Stimulated activated CD8-positive, alpha-beta memory T cell treated with anti-CD3 and anti-CD28 coated beads, Interleukin-4, amount 100 ng/mL, for 24 hours (primary cell): ENCODE results near the gene RDM1.

Experiments
- DNase-seq: peaks from one replicate; pipeline ENCODE4 v3.0.0-alpha.2; 2020; ENCODE audit warnings: low read depth

The RDM1 gene

GRCh38 chr17:35932586-35932985 is 2.0 kb upstream of the RDM1 start:
- no peak for DNase-seq

GRCh38 chr17:35931794-35932425 is 1.3 kb upstream of the RDM1 start:
- DNase-seq, result no peak

GRCh38 chr17:35927714-35928113 is 2.9 kb downstream of the RDM1 start:
- DNase-seq, result no peak

- no peak for DNase-seq
Measured at GRCh38 chr17:35923609-35924114, 6.9 kb downstream of the RDM1 start.

- no peak for DNase-seq
Measured at GRCh38 chr17:35920229-35920628, 10.3 kb downstream of the RDM1 start.

DNA sequence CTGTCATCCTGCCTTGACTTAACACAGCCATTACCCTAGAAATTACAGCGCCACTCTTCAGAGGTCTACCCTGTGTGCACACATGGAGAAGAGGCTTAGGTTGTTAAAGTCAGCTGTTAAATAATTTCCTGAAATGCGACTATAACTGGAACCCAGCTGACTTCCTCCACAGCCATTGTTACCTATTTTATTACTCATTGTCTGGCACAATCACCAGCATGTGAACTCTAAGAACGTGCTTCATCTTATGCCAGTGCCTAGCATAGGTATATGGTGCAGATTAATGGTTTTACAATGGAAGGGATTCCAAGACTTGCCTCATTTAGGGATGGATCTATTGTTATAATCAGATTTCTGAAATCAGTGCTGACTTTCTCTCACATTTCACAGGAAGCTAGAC is 11.9 kb downstream of the RDM1 start:
- DNase-seq, result no peak

DNA sequence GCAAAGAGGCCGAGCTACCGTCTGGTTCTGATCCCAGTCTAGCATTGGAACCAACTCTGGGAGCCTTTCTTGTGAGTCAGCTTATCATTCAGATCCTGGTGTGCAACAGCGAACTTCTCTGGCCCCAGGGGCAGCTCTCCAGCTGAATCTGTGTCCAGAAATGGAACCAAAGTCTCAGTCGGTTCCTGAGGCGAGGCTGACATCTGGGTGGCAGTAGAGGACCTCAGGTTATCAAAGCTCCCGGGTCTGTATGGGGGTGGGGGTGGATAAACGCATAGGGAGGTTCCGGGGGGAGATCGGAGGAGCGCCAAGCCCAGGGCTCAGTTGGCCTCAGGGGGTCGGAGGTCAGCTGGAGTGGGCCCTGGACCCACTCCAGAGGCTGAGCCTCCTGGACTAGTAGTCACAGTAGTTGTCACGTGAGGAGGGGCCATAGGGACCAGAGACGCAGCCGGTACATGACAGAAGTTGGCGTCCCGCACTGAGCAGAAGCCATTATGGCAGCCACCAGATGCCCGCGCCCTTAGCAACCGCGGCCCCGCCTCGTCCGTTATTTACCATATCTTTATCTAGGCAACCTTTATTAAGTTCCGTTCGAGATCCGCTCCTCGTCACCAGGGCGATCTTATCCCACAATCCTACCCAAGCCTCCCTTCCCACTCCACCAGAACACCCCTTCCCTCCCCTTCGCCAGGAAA is 12.9 kb downstream of the RDM1 start:
- no peak for DNase-seq

- DNase-seq, result no peak
Measured at GRCh38 chr17:35915153-35915964, 15.2 kb downstream of the RDM1 start.

DNA sequence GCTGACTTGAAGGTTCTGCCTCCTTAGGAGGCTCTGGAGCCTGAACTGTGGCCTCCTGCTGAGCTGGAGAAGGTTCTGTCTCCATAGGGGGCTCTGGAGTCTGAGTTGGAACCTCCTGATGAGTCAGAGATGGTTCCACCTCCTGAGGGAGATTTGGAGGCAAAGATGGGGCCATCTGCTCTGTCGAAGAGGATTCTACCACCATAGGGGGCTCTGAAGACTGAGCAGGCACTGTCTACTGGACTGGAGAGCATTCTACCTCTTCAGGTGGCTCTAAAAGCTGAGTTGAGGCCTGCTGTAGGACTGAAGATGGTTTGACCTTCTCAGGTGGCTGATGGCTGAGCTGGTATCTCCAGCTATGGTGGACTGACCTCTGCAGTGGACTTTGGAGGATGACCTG is 16.2 kb downstream of the RDM1 start:
- no peak for DNase-seq

DNA sequence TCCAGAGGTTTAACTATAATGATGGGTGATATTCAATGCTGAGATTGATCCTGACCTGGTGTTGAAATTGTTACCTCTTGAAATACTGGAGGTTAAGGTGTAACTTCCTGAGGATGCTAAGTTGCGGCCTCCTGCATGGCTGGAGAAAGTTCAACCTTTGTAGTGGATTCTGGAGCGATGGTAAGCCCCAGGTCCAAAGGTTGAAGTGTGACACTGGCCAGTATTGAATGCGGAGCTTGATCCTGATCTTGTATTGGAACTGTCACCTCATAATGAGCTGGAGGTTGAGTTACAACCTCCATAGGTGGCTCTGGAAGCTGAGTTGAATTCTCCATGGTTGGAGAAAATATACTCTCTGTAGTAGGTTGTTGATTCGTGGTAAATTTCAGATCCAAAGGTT is 17.0 kb downstream of the RDM1 start:
- DNase-seq, result no peak

DNA sequence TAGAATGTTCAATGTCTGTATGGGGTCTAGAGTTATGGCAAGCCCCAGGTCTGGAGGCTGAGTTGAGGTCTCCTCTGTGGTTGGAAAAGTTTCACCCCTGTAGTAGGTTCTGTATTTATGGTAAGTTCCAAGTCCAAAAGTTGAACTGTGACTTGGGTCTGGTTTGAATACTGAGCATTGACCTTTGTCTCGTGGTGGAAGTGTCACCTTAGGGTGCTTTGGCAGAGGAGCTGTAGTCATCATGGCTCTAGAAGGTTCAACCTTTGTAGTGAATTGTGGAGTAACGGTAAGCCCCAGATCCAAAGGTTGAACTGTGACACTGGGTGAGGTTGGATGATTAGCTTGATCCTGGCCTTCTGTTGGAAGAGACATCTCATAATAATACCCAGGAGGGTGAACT is 17.6 kb downstream of the RDM1 start:
- no peak for DNase-seq

DNA sequence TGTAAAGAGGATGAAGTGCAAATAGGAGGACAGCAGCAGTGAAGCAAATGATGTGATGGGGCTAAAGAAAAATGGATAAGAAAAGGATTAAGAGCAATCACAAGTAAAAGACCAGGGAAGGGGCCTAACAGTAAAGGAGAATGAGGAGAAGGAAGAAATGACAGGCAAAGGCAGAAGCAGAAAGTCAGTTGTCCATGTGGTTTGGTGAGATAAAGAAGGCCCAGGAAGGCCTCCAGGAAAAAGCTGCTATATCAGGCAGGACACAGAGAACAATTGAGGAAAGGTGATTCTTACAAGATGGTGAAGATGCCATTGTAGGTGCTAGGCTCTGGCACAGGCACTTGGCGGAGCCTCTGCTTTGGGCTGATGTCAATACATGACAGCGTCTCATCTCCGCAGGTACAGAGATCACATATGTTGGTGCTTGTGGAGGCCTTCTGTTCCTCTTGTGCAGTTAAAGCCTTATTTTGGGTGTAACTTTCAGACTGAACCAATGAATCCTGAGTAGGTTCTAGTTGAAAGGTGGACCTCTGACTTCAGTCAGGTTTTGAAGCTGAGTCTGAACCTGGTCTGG is 18.1 kb downstream of the RDM1 start:
- no peak for DNase-seq

- DNase-seq, result no peak
Measured at GRCh38 chr17:35909408-35909807, 21.2 kb downstream of the RDM1 start.

GRCh38 chr17:35907691-35908090 is 22.9 kb downstream of the RDM1 start:
- DNase-seq, result no peak

- DNase-seq, result no peak
Measured at GRCh38 chr17:35906926-35907637, 23.5 kb downstream of the RDM1 start.

DNA sequence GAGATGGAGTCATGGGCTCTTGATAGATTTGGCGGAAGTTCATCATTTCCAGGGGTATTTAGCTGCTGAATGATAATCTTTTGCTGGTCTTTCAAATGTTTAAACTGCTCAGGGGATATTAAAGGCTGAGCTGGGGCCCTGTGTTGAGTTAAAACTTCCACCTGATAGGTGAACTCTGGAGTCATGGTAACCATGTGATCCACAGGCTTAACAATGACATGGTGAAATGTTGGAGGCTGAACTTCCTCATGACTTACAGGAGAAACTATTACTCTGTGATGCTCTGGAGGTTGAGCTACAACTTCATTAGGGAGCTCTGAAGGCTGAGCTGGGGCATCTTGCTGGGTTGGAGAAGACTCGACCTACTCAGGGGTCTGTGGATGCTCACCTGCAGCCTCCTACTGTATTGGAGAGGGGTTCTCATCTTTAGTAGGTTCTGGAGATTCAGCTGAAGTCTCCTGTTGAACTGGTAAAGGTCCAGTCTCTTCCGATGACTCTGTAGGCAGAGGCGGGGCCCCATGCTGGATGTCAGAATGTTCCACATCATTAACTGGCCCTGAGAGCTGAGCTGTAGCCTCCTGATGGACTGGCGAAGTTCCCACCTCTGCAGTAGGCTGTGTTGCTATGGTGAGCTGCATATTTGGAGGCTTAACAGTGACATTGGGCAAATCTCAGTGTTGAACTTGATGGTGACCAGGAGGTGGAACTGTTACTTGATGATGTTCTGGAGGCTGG is 24.2 kb downstream of the RDM1 start:
- DNase-seq, result no peak

- no peak for DNase-seq
Measured at GRCh38 chr17:35903451-35903850, 27.1 kb downstream of the RDM1 start.

- no peak for DNase-seq
Measured at GRCh38 chr17:35901631-35902175, 28.9 kb downstream of the RDM1 start.

DNA sequence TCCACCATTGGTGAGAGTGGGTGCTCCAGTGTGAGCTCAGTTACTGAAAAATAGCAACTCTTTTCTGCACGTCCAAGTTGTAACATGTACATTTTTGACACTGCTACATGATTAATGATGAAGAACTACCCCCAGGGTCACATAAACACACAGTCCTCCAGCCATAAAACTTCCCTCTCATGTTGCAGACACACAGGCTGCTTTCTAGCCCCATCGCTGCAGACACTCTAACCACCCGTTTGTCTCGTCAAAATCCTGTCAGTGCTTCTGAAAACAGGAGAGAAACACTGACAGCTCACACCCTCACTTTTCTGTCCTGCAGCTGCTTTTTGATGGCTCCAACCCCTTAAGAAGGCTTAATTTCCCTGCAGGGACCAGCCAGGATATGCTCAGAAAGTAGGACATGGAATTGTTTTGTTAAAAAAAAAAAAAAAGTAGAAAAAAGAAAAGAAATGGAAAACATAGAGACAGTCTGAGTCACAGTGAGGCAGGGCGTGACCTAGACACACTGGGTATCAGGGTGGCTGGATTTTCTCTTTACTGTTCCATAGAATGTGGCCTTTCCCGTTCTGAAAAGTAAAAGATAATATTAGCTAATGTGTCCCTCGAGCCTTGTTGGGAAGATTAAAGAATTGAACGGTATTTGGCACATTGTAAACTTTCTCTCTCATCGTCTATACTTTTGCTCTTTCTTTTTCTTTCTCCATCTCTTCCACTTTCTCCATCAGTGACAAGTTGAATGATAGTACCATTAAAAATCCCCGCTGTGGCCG is 29.7 kb downstream of the RDM1 start:
- DNase-seq, result no peak

DNA sequence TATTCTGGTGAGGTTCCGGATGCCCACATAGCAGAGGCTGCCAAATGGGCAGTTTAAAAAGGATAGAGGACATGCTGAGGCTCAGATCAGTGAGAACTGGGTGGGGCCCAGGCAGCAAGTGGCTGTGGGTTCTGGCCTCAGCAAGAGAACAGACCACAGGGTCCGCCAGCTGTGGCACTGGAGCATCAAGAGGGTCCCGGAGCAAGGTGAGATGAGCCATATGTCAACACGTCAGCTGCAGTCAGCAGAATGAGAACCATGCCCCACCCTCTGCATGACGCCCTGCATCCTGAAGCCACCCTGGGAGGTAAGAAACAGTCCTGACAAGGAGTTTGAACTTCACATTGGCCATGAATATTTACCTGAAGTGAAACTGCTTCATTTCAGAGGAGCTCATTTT is 30.3 kb downstream of the RDM1 start:
- no peak for DNase-seq
